ENCODE data around the gene PSMB3.
A peak's percentile ranks its signal among the peaks of the same experiment; 100 is the strongest.

PSMB3 gene

GRCh38 chr17:38745545-38745944 lies 7.0 kb upstream of the PSMB3 start:
- Histone ChIP-seq H3K4me1 (ENCODE audit: insufficient read depth, low read length) (peaks cover 43% of the 10 kb centered on the region), H3K9ac (ENCODE audit: low read depth, low read length) (peak overlapping the region; percentile 96; the same call in 1 of the 2 replicates), H4K20me1 (ENCODE audit: insufficient read depth, low read length) (peaks cover 46% of the 10 kb centered on the region; the same call in 1 of the 2 replicates), H3K36me3 (ENCODE audit: insufficient read depth, low read length) (peaks cover 6% of the 10 kb centered on the region; the same call in 1 of the 2 replicates), H3K9me3 (ENCODE audit: insufficient read depth, low read length, severe bottlenecking) (no peaks in the 10 kb centered on the region), H3K4me2 (ENCODE audit: insufficient read depth, low read length) (peak overlapping the region; percentile 85; the same call in 1 of the 2 replicates), H3K79me2 (ENCODE audit: insufficient read depth, low read length) (peaks cover 74% of the 10 kb centered on the region), H3K4me3 (ENCODE audit: low read depth in 1 of 2, low read length in 2 of 2) (no peak overlapping the region), H3K27me3 (ENCODE audit: insufficient read depth, low read length, poor library complexity) (no peaks in the 10 kb centered on the region), H3K27ac (ENCODE audit: low read length) (peak overlapping the region; percentile 59; the same call in 1 of the 2 replicates), H2AFZ (ENCODE audit: low read depth, low read length) (no peak overlapping the region)
- no peak for ATAC-seq (ENCODE audit: insufficient read depth, low read depth)
- TF ChIP-seq CTCF (IDR thresholded peaks at IDR 0.05; ENCODE audit: borderline replicate concordance, extremely low read depth, low read length, poor library complexity, severe bottlenecking) (no peak), EZH2 (IDR thresholded peaks at IDR 0.05; ENCODE audit: borderline replicate concordance, low read depth, low read length, severe bottlenecking) (no peak)
- no peak for DNase-seq

GRCh38 chr17:38746004-38746848 lies 6.3 kb upstream of the PSMB3 start:
- Histone ChIP-seq H4K20me1 (ENCODE audit: insufficient read depth, low read length) (peaks cover 40% of the 10 kb centered on the region; the same call in 1 of the 2 replicates), H2AFZ (ENCODE audit: low read depth, low read length) (no peak overlapping the region), H3K79me2 (ENCODE audit: insufficient read depth, low read length) (peaks cover 68% of the 10 kb centered on the region), H3K4me3 (ENCODE audit: low read depth in 1 of 2, low read length in 2 of 2) (peak overlapping the region; percentile 93 to 97; a peak in 3 of 4 replicates), H3K27ac (ENCODE audit: low read length) (peak overlapping the region; percentile 59), H3K9me3 (ENCODE audit: insufficient read depth, low read length, severe bottlenecking) (no peaks in the 10 kb centered on the region), H3K4me2 (ENCODE audit: insufficient read depth, low read length) (peak overlapping the region; percentile 85), H3K27me3 (ENCODE audit: insufficient read depth, low read length, poor library complexity) (no peaks in the 10 kb centered on the region), H3K9ac (ENCODE audit: low read depth, low read length) (peak overlapping the region; percentile 96; the same call in 1 of the 2 replicates), H3K4me1 (ENCODE audit: insufficient read depth, low read length) (peaks cover 50% of the 10 kb centered on the region), H3K36me3 (ENCODE audit: insufficient read depth, low read length) (peaks cover 6% of the 10 kb centered on the region; the same call in 1 of the 2 replicates)
- DNase-seq (no peak), ATAC-seq (ENCODE audit: insufficient read depth, low read depth) (peak; percentile 11; the same call in 2 of the 3 replicates)
- TF ChIP-seq EZH2 (IDR thresholded peaks at IDR 0.05; ENCODE audit: borderline replicate concordance, low read depth, low read length, severe bottlenecking) (no peak), CTCF (IDR thresholded peaks at IDR 0.05; ENCODE audit: borderline replicate concordance, extremely low read depth, low read length, poor library complexity, severe bottlenecking) (no peak)

DNA sequence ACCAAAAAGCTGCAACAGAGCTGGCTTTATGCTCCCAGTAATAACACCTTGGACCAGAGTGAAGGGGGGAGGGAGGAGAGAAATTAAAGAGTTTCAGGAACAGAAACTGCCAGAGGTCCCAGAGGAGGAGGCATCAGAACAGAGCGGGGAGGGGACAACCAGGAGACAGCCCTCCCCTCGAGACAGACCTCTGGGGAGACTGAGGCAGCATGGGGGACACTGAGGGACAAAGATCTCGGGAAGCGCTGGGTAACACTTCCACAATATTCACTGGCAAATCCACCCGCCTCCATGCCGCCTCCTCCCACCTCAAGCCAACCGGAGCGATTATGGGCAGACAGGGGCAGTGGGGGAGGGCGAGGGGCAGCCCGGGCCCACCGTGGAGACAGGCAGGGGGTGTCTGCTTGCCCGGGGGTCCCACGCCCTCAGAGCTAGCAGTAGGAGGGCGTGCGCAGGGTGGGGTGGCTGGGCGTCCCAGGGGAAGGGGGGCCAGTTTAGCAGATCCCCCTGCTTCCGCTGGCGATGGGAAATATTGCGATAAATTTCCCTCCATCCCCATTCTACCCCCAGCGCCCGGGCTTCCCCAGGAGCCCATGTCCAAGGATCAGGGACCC lies 5.6 kb upstream of the PSMB3 start:
- peaks cover 1% of the 10 kb centered on the region; the same call in 1 of the 2 replicates for H3K36me3 ChIP-seq (ENCODE audit: insufficient read depth, low read length)
- H2AFZ ChIP-seq (ENCODE audit: low read depth, low read length) = peak overlapping the region; percentile 92; the same call in 1 of the 2 replicates
- peak overlapping the region; percentile 85 for H3K4me2 ChIP-seq (ENCODE audit: insufficient read depth, low read length)
- H3K4me1 ChIP-seq (ENCODE audit: insufficient read depth, low read length) = peaks cover 55% of the 10 kb centered on the region
- peak; percentile 28 for ATAC-seq (ENCODE audit: insufficient read depth, low read depth)
- H3K79me2 ChIP-seq (ENCODE audit: insufficient read depth, low read length) = peaks cover 60% of the 10 kb centered on the region
- DNase-seq = no peak
- H3K27me3 ChIP-seq (ENCODE audit: insufficient read depth, low read length, poor library complexity) = no peaks in the 10 kb centered on the region
- TF ChIP-seq CTCF (IDR thresholded peaks at IDR 0.05; ENCODE audit: borderline replicate concordance, extremely low read depth, low read length, poor library complexity, severe bottlenecking) (no peak), EZH2 (IDR thresholded peaks at IDR 0.05; ENCODE audit: borderline replicate concordance, low read depth, low read length, severe bottlenecking) (no peak)
- H3K9me3 ChIP-seq (ENCODE audit: insufficient read depth, low read length, severe bottlenecking) = no peaks in the 10 kb centered on the region
- H3K9ac ChIP-seq (ENCODE audit: low read depth, low read length) = peak overlapping the region; percentile 96
- peak overlapping the region; percentile 93 to 97; a peak in 3 of 4 replicates for H3K4me3 ChIP-seq (ENCODE audit: low read depth in 1 of 2, low read length in 2 of 2)
- H4K20me1 ChIP-seq (ENCODE audit: insufficient read depth, low read length) = peaks cover 34% of the 10 kb centered on the region; the same call in 1 of the 2 replicates
- H3K27ac ChIP-seq (ENCODE audit: low read length) = peak overlapping the region; percentile 59

All from DND-41 (cell line).